GM12878 (cell line): ENCODE results near the gene PHKG2.

Experiments used
- CEBPB ChIP-seq, 2 experiments: fragments of 150-350 bp in 1 of 2; IDR thresholded peaks; 2 replicates each; pipeline ENCODE4 v1.6.1; 2012 to 2014; ENCODE audit warnings: low read depth in 2 of 2, low read length in 2 of 2, borderline replicate concordance in 1 of 2, inconsistent platforms in 1 of 2
- CTCF ChIP-seq, 3 experiments: IDR thresholded peaks in 2 of 3; conservative IDR thresholded peaks in 1 of 3; 2 replicates each; pipeline ENCODE4 v1.5.1; 2011; ENCODE audit warnings: low read depth in 3 of 3, low read length in 3 of 3, mild to moderate bottlenecking in 3 of 3, control low read depth in 2 of 3, moderate library complexity in 2 of 3, inconsistent platforms in 1 of 3, mixed read lengths in 1 of 3; ENCODE audit not compliant: control insufficient read depth in 2 of 3, insufficient read depth in 1 of 3; ENCODE audit errors: extremely low read depth in 1 of 3
- E2F8 ChIP-seq: fragments of 450-650 bp; IDR thresholded peaks from 2 replicates; pipeline ENCODE4 v1.6.1; 2018; ENCODE audit warnings: mild to moderate bottlenecking, low read depth, moderate library complexity; ENCODE audit not compliant: partially characterized antibody
- EZH2 ChIP-seq: IDR thresholded peaks from 2 replicates; pipeline ENCODE4 v1.6.1; 2012; ENCODE audit warnings: low read depth, mild to moderate bottlenecking, control low read depth, inconsistent platforms, low read length, borderline replicate concordance; ENCODE audit not compliant: control insufficient read depth
- NR2C2 ChIP-seq: IDR thresholded peaks from 2 replicates; pipeline ENCODE4 v1.6.1; 2011; ENCODE audit warnings: borderline replicate concordance, low read depth; ENCODE audit not compliant: control insufficient read depth, insufficient read length
- POLR2A ChIP-seq: IDR thresholded peaks from 2 replicates; pipeline ENCODE4 v1.6.1; 2011; ENCODE audit warnings: low read depth, mild to moderate bottlenecking, low read length
- STAT1 ChIP-seq: fragments of 450-650 bp; conservative IDR thresholded peaks from 2 replicates; pipeline ENCODE4 v1.6.1; 2014; ENCODE audit warnings: antibody characterized with exemption, mild to moderate bottlenecking

- TF ChIP-seq CTCF (IDR thresholded peaks at IDR 0.05 in 2 of 3, conservative IDR thresholded peaks at IDR 0.05 in 1 of 3; ENCODE audit: control insufficient read depth in 2 of 3, extremely low read depth in 1 of 3, insufficient read depth in 1 of 3, low read depth in 3 of 3, low read length in 3 of 3) = no peak
- TF ChIP-seq CEBPB (IDR thresholded peaks at IDR 0.05; ENCODE audit: borderline replicate concordance in 1 of 2, low read depth in 2 of 2, low read length in 2 of 2) = no peak
- TF ChIP-seq STAT1 = no peak
- TF ChIP-seq E2F8 = no peak
- no peak for TF ChIP-seq EZH2
- no peak for TF ChIP-seq NR2C2
- TF ChIP-seq POLR2A = no peak
These were observed 25.3 kb upstream of the PHKG2 start for GRCh38 chr16:30722916-30723315.
